H4 (cell line): Measurements from ENCODE around the gene TPO. TPM values are rescaled to one million over a fixed set of nuclear protein-coding genes. Genes with fewer than 3 reads are reported as not detected.

ENCODE experiments used
- DNase-seq: peaks from one replicate; pipeline ENCODE4 v3.0.0-alpha.2; 2015; ENCODE audit warnings: low spot score
- total RNA-seq: library from RNA; depleted of rRNA; stranded (reverse); fragments of >200 nt; shearing (Covaris generic); gene quantifications from 2 replicates; pipeline ENCODE4 v1.2.3, GENCODE V29; 2014

The TPO gene
- total RNA-seq, 1 experiment from 2014 or later = not detected

- DNase-seq = no peak
These were observed 34.7 kb downstream of the TPO start for GRCh38 chr2:1448009-1448408.

DNA sequence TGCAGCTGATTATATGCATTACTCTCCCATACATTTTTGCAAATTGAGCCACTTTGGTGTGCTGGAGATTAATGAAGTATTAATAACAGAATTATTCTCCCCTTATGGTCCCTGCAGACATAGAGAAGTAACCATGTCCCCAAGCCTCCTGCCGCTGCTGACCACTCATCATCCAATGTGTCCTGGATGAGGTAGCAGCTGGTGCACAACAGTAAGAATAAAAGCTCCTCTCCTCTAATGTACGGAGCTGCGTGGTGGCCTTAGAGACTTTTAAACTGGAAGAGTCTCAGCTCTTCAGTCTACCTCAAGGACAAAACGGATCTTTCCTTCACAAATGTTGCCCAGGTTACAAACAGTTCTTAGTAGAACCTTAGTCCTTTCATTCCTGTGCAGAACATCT is 37.7 kb downstream of the TPO start:
- DNase-seq = no peak

- DNase-seq = no peak
These were observed 38.2 kb downstream of the TPO start for GRCh38 chr2:1451422-1451821.

- no peak for DNase-seq
These were observed 40.3 kb downstream of the TPO start for GRCh38 chr2:1453561-1453960.

- no peak for DNase-seq
These were observed 41.1 kb downstream of the TPO start for GRCh38 chr2:1454346-1454745.

DNA sequence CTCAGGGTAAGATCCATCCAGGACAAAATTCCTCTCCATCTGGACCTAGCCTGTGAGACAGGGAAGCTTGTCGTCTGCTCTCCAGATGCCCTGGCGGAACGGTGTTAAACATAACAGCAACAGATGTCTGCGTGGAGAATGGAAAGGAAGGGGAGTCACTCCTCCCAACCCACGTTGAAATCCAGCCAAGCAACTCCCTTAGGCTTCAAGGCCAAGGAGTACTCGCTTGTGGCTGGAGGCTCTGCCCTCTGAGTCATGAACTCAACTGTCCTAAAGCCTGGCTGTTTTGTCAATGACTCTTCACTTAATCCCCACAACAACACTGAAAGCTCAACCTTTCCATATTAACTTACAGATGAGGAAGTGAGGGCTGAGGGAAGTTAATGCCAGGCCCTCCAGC is 42.2 kb downstream of the TPO start:
- no peak for DNase-seq

DNA sequence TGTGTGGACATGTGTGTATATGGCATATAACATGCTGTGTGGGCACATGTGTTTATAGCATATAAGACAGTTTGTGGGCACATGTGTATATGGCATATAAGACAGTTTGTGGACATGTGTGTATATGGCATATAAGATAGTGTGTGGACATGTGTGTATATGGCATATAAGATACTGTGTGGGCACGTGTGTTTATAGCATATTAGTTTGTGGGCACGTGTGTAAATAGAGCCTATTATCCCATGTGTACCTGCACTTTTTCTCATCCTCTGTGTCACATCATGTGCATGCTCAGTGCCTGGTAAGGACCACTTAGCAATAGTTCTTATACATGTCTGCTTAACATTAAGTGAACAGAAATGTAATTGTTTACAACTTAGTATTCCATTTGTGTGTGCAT is 45.2 kb downstream of the TPO start:
- DNase-seq = no peak

DNA sequence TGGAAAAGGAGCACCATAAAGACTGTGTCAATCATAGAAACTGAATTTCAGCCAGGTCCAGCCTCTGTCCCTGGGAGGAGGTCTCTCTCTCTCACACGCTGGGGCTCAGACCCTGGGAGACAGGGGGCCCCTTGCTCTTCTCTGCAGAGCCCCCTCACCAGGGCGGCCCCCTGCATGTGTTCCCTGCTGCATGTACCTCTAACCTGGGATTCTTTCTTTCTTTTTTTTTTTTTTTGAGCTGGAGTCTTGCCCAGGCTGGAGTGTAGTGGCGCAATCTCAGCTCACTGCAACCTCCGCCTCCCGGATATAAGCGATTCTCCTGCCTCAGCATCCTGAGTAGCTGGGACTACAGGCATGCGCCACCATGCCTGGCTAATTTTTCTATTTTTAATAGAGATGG is 46.5 kb downstream of the TPO start:
- no peak for DNase-seq

- DNase-seq = no peak
These were observed 47.7 kb downstream of the TPO start for GRCh38 chr2:1460851-1461418.

GRCh38 chr2:1461507-1462390 is 48.5 kb downstream of the TPO start:
- DNase-seq = no peak

GRCh38 chr2:1462994-1463393 is 49.7 kb downstream of the TPO start:
- no peak for DNase-seq

GRCh38 chr2:1472350-1472749 is 59.1 kb downstream of the TPO start:
- DNase-seq = no peak

GRCh38 chr2:1476617-1477195 is 63.4 kb downstream of the TPO start:
- no peak for DNase-seq

DNA sequence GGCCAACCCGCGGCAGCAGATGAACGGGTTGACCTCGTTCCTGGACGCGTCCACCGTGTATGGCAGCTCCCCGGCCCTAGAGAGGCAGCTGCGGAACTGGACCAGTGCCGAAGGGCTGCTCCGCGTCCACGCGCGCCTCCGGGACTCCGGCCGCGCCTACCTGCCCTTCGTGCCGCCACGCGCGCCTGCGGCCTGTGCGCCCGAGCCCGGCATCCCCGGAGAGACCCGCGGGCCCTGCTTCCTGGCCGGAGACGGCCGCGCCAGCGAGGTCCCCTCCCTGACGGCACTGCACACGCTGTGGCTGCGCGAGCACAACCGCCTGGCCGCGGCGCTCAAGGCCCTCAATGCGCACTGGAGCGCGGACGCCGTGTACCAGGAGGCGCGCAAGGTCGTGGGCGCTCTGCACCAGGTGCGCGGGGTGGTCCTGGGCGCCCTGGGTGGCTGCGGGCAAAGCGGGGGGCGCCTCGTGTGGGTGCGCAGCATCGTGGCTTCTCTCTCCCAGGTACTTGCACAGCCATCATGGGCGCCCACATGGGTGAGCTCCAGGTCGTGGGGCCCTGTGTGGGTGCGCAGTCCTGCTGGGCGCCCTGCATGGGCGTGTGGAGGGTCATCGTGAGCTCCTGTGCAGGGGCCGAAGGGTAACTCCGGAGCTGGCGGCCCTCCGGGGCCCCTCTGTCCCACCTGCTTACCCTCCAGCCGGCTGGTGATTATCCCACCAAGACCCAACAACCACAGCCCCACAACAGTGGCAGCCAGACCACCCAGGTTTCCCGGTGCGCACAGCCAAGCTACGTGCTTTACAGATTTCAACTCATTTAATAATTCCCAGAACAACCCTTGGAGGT is 64.2 kb downstream of the TPO start:
- DNase-seq = no peak

- no peak for DNase-seq
These were observed 65.3 kb downstream of the TPO start for GRCh38 chr2:1478311-1479305.

- DNase-seq = no peak
These were observed 66.1 kb downstream of the TPO start for GRCh38 chr2:1479346-1479745.

GRCh38 chr2:1480671-1481076 is 67.4 kb downstream of the TPO start:
- DNase-seq = no peak

- DNase-seq = no peak
These were observed 68.4 kb downstream of the TPO start for GRCh38 chr2:1481406-1482252.

GRCh38 chr2:1482253-1482675 is 69.0 kb downstream of the TPO start:
- DNase-seq = no peak

- no peak for DNase-seq
These were observed 69.7 kb downstream of the TPO start for GRCh38 chr2:1482981-1483380.
